ENCODE results near the gene TNFRSF17.

- TF ChIP-seq EZH2 (IDR thresholded peaks at IDR 0.05; ENCODE audit: insufficient read depth, poor library complexity, severe bottlenecking) (no peak), EZH2phosphoT487 (IDR thresholded peaks at IDR 0.05; ENCODE audit: insufficient read depth, low read depth) (no peak)
These were observed 45.6 kb downstream of the TNFRSF17 start for GRCh38 chr16:12010388-12011251.
